ENCODE results near the gene MYO1D. TPM values are rescaled to one million over a fixed set of nuclear protein-coding genes. Genes with fewer than 3 reads are reported as not detected.
A peak's percentile ranks its signal among the peaks of the same experiment; 100 is the strongest.

The MYO1D gene
- total RNA-seq, 4 donors from 2014 or later = 36.9 to 49.2 (median 39.5) TPM

DNA sequence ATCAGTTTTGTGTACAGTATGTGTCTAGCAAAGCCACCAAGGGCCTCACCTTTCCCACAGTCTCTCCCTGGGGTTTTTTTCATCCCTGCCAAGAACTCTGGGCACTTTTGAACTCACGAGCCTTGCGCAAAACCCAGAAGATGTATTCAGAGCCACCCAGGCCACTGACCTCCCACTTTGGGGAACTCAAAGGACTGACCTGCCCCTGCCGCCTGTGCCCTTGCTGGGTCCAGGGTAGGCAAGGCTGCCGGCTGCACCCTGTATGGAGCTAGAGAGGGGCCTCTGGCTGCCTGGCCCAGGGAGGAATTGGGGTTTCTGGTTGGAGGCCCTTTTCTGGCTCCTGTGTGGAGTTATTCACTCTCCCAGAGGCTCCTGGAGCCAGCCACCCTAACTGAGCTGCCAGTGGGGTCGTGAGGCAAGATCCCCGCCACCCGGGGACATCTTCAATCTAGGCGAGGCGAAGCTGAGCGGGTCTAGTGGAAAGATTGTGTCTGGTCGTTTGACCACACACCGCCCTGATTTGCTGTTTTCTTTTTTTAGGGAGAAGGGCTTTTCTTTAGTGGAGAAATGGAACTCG, 388.2 kb downstream of the MYO1D start:
- DNase-seq (ENCODE audit: low spot score) = no peak

GRCh38 chr17:32488177-32488542, 388.8 kb downstream of the MYO1D start:
- TF ChIP-seq, protein P1, sequence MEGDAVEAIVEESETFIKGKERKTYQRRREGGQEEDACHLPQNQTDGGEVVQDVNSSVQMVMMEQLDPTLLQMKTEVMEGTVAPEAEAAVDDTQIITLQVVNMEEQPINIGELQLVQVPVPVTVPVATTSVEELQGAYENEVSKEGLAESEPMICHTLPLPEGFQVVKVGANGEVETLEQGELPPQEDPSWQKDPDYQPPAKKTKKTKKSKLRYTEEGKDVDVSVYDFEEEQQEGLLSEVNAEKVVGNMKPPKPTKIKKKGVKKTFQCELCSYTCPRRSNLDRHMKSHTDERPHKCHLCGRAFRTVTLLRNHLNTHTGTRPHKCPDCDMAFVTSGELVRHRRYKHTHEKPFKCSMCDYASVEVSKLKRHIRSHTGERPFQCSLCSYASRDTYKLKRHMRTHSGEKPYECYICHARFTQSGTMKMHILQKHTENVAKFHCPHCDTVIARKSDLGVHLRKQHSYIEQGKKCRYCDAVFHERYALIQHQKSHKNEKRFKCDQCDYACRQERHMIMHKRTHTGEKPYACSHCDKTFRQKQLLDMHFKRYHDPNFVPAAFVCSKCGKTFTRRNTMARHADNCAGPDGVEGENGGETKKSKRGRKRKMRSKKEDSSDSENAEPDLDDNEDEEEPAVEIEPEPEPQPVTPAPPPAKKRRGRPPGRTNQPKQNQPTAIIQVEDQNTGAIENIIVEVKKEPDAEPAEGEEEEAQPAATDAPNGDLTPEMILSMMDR (IDR thresholded peaks at IDR 0.05) = no peak
- DNase-seq (ENCODE audit: low spot score) = no peak
- no peak for ATAC-seq (ENCODE audit: low FRiP score)

More for the DNA sequence above, 388.2 kb downstream of the MYO1D start:
- TF ChIP-seq, protein P1 (IDR thresholded peaks at IDR 0.05) = no peak
- no peak for ATAC-seq (ENCODE audit: low FRiP score)

DNA sequence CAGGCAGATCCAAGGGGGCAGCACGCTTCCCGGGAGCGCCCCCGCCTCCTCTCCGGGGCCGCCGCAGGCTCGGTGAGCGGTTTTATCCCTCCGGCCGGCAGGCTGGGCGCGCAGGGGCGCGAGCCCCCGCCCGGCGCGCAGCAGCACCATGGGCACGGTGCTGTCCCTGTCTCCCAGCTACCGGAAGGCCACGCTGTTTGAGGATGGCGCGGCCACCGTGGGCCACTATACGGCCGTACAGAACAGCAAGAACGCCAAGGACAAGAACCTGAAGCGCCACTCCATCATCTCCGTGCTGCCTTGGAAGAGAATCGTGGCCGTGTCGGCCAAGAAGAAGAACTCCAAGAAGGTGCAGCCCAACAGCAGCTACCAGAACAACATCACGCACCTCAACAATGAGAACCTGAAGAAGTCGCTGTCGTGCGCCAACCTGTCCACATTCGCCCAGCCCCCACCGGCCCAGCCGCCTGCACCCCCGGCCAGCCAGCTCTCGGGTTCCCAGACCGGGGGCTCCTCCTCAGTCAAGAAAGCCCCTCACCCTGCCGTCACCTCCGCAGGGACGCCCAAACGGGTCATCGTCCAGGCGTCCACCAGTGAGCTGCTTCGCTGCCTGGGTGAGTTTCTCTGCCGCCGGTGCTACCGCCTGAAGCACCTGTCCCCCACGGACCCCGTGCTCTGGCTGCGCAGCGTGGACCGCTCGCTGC, 389.3 kb downstream of the MYO1D start:
- ATAC-seq (ENCODE audit: low FRiP score) (peak; percentile 5), DNase-seq (ENCODE audit: low spot score) (no peak)
- TF ChIP-seq, protein P1 (IDR thresholded peaks at IDR 0.05) = no peak

- ATAC-seq (ENCODE audit: low FRiP score) = peak; percentile 70
These were observed 390.0 kb downstream of the MYO1D start, which contains the start of gene CDK5R1 for GRCh38 chr17:32486701-32487472. CDK5R1 (plus strand) TSS chr17:32486993; CDS start chr17:32487621, 628 bp downstream.

DNA sequence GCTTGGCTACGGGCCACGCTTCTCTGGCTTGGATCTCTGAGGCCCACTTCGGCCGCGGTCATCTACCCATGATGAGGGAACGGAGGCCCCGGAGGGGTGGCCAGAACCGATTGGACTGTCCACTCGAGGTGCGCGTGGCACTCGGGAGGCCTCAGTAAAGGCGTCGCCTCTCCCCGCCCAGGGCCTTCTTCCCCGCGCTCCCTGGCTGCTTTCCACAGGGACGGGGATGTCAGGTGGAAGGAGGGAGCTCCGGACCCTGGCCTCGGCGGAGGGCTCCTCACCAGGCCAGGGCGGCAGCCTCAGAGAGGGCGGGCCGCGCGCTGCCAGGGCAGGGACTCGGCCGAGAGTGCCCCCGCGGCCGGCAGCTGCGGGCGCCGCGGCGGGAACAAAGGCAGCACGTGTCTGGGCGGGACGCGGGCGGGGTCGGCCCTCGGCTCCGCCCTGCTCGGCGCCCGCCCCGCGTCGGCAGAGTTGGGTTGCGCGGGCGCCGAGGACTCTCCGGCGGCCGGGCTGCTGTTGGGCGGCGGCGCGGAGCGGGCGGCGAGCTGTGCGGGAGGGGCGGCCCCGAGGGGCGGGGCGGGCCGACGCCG, 390.7 kb downstream of the MYO1D start:
- TF ChIP-seq, protein P1 (IDR thresholded peaks at IDR 0.05) = no peak
- peak; percentile 48 for DNase-seq (ENCODE audit: low spot score)

More at GRCh38 chr17:32486701-32487472, 390.0 kb downstream of the MYO1D start, which contains the start of gene CDK5R1:
- no peak for DNase-seq (ENCODE audit: low spot score)
- TF ChIP-seq, protein P1 (IDR thresholded peaks at IDR 0.05) = no peak

DNA sequence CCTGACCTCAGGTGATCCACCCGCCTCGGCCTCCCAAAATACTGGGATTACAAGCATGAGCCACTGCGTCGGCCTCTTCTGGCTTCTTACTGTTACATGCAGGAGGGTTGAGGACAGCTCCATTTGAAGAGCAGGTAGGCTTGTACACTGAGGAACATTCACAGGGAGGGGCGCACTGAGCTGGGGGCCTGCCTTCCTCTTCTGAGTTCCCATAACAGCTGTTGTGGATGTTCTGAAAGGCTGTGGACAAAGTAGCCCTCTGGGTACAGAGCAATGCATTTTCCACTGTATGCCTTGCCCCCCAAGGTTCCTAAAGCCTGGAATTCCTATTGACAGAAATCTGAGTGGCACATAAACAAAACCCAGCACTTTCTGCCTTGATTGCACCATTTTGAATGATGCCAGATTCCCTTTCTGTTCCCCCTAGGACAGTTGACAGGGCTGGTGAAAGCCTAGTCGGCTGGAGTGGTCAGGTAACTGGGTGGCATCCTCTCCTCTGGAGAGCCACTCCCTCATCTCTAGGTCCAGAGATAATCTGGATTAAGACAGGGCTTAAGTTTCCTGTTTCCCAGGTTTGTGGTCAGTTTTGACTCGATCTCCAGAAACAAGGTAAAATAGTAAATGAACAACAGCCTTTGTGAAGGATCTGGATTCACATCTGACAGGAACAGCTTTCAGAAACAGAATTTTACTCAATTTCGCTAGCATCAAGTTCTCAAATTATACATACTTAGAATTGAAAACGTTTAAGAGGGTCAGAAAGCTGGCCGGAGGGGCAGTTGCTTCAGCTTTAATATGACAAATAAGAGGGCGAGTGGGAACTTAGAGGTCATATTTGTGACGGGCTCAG, 391.4 kb downstream of the MYO1D start:
- TF ChIP-seq, protein P1 (IDR thresholded peaks at IDR 0.05) = no peak
- DNase-seq (ENCODE audit: low spot score) (no peak), ATAC-seq (ENCODE audit: low FRiP score) (no peak)

More for the DNA sequence above, 390.7 kb downstream of the MYO1D start:
- peak; percentile 85 for ATAC-seq (ENCODE audit: low FRiP score)

All from omental fat pad (tissue), 4 donors.